Parathyroid adenoma (tissue), 2 donors: ENCODE measurements around the gene VPS18.

Experiments used
- H2AFZ ChIP-seq: fragments of 300-600 bp; sonication (generic); one replicate; pipeline ENCODE4 v1.7.0; 2017; ENCODE audit warnings: antibody characterized with exemption, mild to moderate bottlenecking
- H3K27ac ChIP-seq: fragments of 300-600 bp; sonication (generic); one replicate; pipeline ENCODE4 v1.7.0; 2017
- H3K27me3 ChIP-seq: fragments of 300-600 bp; sonication (generic); one replicate; pipeline ENCODE4 v1.7.0; 2017; ENCODE audit warnings: low read length; ENCODE audit not compliant: control insufficient read depth, insufficient read depth
- H3K36me3 ChIP-seq: fragments of 300-600 bp; sonication (generic); one replicate; pipeline ENCODE4 v1.7.0; 2017; ENCODE audit warnings: low read length; ENCODE audit not compliant: control insufficient read depth, insufficient read depth
- H3K4me1 ChIP-seq: fragments of 300-600 bp; sonication (generic); one replicate; pipeline ENCODE4 v1.7.0; 2017; ENCODE audit warnings: control low read depth
- H3K4me2 ChIP-seq: fragments of 300-600 bp; sonication (generic); one replicate; pipeline ENCODE4 v1.7.0; 2017; ENCODE audit warnings: low read length
- H3K4me3 ChIP-seq: fragments of 300-600 bp; sonication (generic); one replicate; pipeline ENCODE4 v1.7.0; 2017; ENCODE audit warnings: low read depth, low read length
- H3K79me2 ChIP-seq: fragments of 300-600 bp; sonication (generic); one replicate; pipeline ENCODE4 v1.7.0; 2017; ENCODE audit warnings: control low read depth
- H3K9ac ChIP-seq: fragments of 300-600 bp; sonication (generic); one replicate; pipeline ENCODE4 v1.7.0; 2017; ENCODE audit warnings: mild to moderate bottlenecking
- H3K9me3 ChIP-seq: fragments of 300-600 bp; sonication (generic); one replicate; pipeline ENCODE4 v1.7.0; 2017; ENCODE audit warnings: low read length; ENCODE audit not compliant: control insufficient read depth
- TF ChIP-seq, protein P1 (sequence below): fragments of 300-600 bp; sonication (generic); IDR thresholded peaks from one replicate; pipeline ENCODE4 v1.7.0; 2017; ENCODE audit warnings: antibody characterized with exemption, mild to moderate bottlenecking
- donor health status: primary hyperparathyroidism.

The VPS18 gene

DNA sequence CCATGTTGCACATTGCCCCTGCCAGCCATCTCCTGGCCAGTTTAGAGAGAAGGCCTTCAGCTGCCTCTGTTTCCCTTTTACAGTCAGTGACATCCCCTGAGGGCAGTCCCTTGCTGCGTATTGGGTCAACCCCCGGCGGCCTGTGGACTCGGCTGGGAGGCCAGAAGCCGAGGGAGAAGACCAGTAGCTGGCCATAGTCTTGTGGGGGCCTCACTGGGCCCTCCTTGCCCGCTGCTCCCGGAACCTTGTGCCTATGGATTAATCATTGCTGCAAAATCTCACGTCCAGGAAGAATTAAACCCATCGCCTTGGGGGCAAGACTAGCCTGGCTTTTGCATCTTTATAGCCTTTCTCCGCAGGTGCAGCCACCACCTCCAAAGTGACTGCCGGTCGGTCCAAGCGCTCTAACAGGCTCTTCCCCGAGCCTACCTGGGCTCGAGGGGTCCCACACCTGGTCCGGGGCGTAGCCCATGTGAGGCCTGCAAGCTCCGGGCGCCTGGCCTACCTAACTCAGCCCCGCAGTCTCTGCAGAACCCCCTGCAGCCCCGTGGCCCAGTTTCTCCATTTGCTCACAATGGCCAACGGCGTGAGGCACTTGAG lies 58.2 kb downstream of the VPS18 start:
- Histone ChIP-seq H3K4me1 (peaks cover 4% of the 10 kb centered on the region), H3K4me3 (peak overlapping the region; percentile 80), H3K9me3 (no peaks in the 10 kb centered on the region), H3K27me3 (no peaks in the 10 kb centered on the region), H3K4me2 (peak overlapping the region; percentile 89), H3K9ac (no peak overlapping the region), H3K79me2 (no peaks in the 10 kb centered on the region), H3K27ac (peak overlapping the region; percentile 42), H2AFZ (peak overlapping the region; percentile 90), H3K36me3 (no peaks in the 10 kb centered on the region)
- TF ChIP-seq, protein P1, sequence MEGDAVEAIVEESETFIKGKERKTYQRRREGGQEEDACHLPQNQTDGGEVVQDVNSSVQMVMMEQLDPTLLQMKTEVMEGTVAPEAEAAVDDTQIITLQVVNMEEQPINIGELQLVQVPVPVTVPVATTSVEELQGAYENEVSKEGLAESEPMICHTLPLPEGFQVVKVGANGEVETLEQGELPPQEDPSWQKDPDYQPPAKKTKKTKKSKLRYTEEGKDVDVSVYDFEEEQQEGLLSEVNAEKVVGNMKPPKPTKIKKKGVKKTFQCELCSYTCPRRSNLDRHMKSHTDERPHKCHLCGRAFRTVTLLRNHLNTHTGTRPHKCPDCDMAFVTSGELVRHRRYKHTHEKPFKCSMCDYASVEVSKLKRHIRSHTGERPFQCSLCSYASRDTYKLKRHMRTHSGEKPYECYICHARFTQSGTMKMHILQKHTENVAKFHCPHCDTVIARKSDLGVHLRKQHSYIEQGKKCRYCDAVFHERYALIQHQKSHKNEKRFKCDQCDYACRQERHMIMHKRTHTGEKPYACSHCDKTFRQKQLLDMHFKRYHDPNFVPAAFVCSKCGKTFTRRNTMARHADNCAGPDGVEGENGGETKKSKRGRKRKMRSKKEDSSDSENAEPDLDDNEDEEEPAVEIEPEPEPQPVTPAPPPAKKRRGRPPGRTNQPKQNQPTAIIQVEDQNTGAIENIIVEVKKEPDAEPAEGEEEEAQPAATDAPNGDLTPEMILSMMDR: no peak

DNA sequence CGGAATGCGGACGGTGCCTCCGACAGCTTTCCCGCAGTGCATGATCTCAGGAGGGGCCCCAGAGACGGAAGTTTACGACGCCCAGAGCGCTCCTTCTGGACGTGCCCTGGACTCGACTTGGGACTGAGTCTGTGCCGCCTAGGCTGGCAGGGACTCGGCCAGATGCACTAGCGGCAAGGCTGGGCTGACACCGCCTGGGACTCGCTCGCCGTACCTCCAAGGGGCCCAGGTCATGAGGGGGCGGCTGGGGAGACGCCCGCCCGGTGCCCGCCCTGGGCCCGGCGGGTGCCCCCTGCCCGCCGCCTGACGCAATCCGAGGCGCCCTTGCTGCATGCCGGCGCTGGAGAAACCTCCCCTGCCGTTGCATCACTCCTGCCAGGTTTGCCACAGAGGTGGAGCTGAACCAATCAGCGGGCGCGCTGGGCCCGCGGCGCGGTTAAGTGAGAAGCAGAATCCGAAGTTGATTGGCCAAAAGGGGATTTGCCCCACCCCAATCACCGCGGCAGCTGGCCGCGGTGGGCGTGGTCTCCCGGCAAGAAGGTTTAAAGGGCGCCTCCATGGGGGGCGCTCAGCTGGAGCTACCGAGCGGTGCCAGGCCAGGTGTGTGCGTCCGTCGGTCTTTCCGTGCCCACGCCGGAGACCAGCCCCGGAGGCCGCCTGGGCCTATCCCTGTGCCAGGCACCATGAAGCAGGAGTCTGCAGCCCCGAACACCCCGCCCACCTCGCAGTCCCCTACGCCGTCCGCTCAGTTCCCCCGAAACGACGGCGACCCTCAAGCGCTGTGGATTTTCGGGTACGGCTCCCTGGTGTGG lies 58.9 kb downstream of the VPS18 start, which contains the start of gene CHAC1:
Gene CHAC1, plus strand, starts transcription at position 571 of the 812 bp plus-strand sequence. Its CDS starts 113 bp downstream, at position 684.
- Histone ChIP-seq H2AFZ (peak within 1 kb of the TSS; percentile 90), H3K36me3 (no peaks in the 10 kb centered on the region), H3K9ac (no peak within 1 kb of the TSS), H3K27me3 (no peaks in the 10 kb centered on the region), H3K79me2 (no peaks in the 10 kb centered on the region), H3K9me3 (no peaks in the 10 kb centered on the region), H3K27ac (peak within 1 kb of the TSS; percentile 42), H3K4me2 (peak within 1 kb of the TSS; percentile 89), H3K4me3 (peak within 1 kb of the TSS; percentile 80), H3K4me1 (peaks cover 4% of the 10 kb centered on the region)
- TF ChIP-seq, protein P1: no peak
